ENCODE results near the gene YIPF2.

Gene YIPF2

DNA sequence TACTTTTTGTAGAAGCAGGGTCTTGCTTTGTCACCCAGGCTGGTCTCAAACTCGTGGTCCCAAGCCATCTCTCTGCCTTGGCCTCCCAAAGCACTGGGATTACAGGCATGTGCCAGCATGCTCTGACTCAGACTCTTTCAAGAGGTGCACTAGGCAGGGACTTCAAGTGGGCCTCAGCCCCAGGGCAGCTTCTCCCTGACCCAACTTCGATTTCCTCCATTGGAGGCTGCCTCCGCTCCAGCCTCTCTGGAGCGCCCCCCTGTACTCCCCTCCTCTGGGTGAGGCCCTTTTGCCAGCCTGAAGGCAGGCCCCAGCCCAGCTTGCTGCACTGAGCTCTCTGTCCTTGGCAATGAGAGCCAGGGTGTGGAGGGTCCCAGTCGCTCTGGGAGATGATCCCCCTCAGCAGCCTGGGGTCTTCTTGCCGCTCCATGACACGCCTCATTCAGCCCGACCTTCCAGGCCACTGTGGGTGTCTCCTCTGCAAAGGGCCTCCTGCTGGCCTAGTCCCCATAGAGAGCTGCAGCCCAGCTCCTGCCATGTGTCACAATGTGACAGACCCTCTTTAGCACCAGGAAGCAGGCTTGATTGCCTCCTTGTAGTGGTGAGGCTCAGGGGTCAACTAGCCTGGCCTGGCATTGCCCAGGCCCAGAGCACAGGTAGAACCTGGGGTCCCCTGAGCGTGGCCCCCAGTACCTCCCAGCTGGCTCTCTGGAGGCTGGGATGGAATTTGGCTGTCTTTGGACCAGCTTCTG lies 40.6 kb downstream of the YIPF2 start:
- peaks cover 59% of the 10 kb centered on the region for H4K20me1 ChIP-seq (ENCODE audit: insufficient read depth, low read length)
- no peaks in the 10 kb centered on the region for H3K9me3 ChIP-seq (ENCODE audit: insufficient read depth, low read length, severe bottlenecking)
- DNase-seq, result no peak
- TF ChIP-seq, protein P1, sequence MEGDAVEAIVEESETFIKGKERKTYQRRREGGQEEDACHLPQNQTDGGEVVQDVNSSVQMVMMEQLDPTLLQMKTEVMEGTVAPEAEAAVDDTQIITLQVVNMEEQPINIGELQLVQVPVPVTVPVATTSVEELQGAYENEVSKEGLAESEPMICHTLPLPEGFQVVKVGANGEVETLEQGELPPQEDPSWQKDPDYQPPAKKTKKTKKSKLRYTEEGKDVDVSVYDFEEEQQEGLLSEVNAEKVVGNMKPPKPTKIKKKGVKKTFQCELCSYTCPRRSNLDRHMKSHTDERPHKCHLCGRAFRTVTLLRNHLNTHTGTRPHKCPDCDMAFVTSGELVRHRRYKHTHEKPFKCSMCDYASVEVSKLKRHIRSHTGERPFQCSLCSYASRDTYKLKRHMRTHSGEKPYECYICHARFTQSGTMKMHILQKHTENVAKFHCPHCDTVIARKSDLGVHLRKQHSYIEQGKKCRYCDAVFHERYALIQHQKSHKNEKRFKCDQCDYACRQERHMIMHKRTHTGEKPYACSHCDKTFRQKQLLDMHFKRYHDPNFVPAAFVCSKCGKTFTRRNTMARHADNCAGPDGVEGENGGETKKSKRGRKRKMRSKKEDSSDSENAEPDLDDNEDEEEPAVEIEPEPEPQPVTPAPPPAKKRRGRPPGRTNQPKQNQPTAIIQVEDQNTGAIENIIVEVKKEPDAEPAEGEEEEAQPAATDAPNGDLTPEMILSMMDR (IDR thresholded peaks at IDR 0.05; ENCODE audit: borderline replicate concordance, extremely low read depth, low read length, poor library complexity, severe bottlenecking), result no peak
- TF ChIP-seq EZH2 (IDR thresholded peaks at IDR 0.05; ENCODE audit: borderline replicate concordance, low read depth, low read length, severe bottlenecking), result no peak
- peaks cover 4% of the 10 kb centered on the region; the same call in 1 of the 2 replicates for H3K36me3 ChIP-seq (ENCODE audit: insufficient read depth, low read length)
- H3K4me1 ChIP-seq (ENCODE audit: insufficient read depth, low read length), result no peaks in the 10 kb centered on the region
- H3K9ac ChIP-seq (ENCODE audit: low read depth, low read length), result no peak overlapping the region
- H3K79me2 ChIP-seq (ENCODE audit: insufficient read depth, low read length), result peaks cover 86% of the 10 kb centered on the region
- ATAC-seq (ENCODE audit: insufficient read depth, low read depth), result no peak
- H3K4me3 ChIP-seq (ENCODE audit: low read depth in 1 of 2, low read length in 2 of 2), result no peak overlapping the region
- H3K27ac ChIP-seq (ENCODE audit: low read length), result no peak overlapping the region
- no peaks in the 10 kb centered on the region for H3K27me3 ChIP-seq (ENCODE audit: insufficient read depth, low read length, poor library complexity)
- no peak overlapping the region for H3K4me2 ChIP-seq (ENCODE audit: insufficient read depth, low read length)
- H2AFZ ChIP-seq (ENCODE audit: low read depth, low read length), result no peak overlapping the region

DNA sequence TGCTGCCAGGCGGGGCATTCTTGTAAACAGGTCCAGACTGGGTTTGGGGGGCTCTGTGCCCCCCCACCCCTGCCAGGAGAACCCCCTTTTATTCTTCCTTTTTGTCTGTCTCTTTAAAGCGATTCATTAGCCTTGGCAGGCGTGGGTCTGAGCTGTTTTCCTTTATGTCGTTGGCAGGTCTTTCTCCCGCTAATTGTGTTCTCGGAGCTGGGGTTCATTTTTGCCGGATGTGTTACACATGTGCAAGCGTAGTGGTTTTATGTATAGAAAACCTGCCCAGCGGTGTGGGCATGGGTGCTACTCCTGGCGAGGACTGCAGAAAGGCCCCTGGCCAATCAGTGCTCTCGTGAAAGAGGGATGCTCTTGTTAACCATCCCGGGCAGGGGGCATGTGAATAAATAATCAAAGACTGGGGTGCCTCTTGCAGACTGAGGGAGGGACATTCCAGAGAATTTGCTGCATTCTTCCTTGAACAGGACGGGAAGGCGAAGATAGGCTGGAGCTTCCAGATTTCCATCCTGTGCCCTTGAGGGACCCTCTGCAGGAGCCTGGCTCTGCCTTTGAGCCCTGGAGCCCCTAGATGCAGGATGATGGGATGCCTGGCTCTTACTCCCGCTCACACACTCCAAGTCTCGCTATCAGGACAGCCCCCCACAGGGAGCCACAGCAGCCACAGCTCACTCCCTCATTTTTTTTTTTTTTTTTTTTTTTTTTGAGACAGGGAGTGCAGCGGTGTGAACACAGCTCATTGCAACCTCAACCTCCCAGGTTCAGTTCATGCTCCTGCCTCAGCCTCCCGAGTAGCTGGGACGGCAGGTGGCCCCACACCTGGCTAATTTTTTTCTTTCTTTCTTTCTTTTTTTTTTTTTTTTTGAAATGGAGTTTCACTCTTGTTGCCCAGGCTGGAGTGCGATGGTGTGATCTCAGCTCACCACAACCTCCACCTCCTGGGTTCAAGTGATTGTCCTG lies 43.0 kb downstream of the YIPF2 start:
- no peaks in the 10 kb centered on the region for H3K27me3 ChIP-seq (ENCODE audit: insufficient read depth, low read length, poor library complexity)
- H3K9ac ChIP-seq (ENCODE audit: low read depth, low read length), result no peak overlapping the region
- no peak overlapping the region for H3K27ac ChIP-seq (ENCODE audit: low read length)
- H3K36me3 ChIP-seq (ENCODE audit: insufficient read depth, low read length), result peaks cover 9% of the 10 kb centered on the region; the same call in 1 of the 2 replicates
- no peak for DNase-seq
- H2AFZ ChIP-seq (ENCODE audit: low read depth, low read length), result no peak overlapping the region
- no peaks in the 10 kb centered on the region for H3K4me1 ChIP-seq (ENCODE audit: insufficient read depth, low read length)
- peaks cover 90% of the 10 kb centered on the region for H3K79me2 ChIP-seq (ENCODE audit: insufficient read depth, low read length)
- TF ChIP-seq, protein P1 (IDR thresholded peaks at IDR 0.05; ENCODE audit: borderline replicate concordance, extremely low read depth, low read length, poor library complexity, severe bottlenecking), result no peak
- TF ChIP-seq EZH2 (IDR thresholded peaks at IDR 0.05; ENCODE audit: borderline replicate concordance, low read depth, low read length, severe bottlenecking), result no peak
- no peak overlapping the region for H3K4me3 ChIP-seq (ENCODE audit: low read depth in 1 of 2, low read length in 2 of 2)
- peaks cover 57% of the 10 kb centered on the region for H4K20me1 ChIP-seq (ENCODE audit: insufficient read depth, low read length)
- no peaks in the 10 kb centered on the region for H3K9me3 ChIP-seq (ENCODE audit: insufficient read depth, low read length, severe bottlenecking)
- no peak overlapping the region for H3K4me2 ChIP-seq (ENCODE audit: insufficient read depth, low read length)
- ATAC-seq (ENCODE audit: insufficient read depth, low read depth), result no peak

DNA sequence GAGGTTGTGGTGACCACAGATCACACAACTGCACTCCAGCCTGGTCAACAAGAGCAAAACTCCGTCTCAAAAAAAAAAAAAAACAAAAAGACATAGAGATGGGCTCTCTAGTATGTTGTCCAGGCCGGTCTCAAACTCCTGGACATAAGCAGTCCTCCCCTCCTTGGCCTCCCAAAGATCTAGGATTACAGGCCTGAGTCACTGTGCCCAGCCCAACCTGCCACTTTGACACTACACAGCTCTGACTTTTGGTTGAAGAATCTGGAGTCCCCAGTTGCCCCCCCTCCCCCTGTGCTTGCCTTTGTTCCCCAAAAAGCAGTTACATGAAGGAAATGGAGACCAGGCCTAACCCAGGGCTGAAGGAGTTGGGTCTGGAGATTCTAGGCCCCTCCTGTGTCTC lies 44.2 kb downstream of the YIPF2 start:
- Histone ChIP-seq H4K20me1 (ENCODE audit: insufficient read depth, low read length) (peaks cover 66% of the 10 kb centered on the region), H3K9ac (ENCODE audit: low read depth, low read length) (no peak overlapping the region), H2AFZ (ENCODE audit: low read depth, low read length) (no peak overlapping the region), H3K27ac (ENCODE audit: low read length) (no peak overlapping the region), H3K9me3 (ENCODE audit: insufficient read depth, low read length, severe bottlenecking) (no peaks in the 10 kb centered on the region), H3K4me1 (ENCODE audit: insufficient read depth, low read length) (no peaks in the 10 kb centered on the region), H3K4me3 (ENCODE audit: low read depth in 1 of 2, low read length in 2 of 2) (no peak overlapping the region), H3K27me3 (ENCODE audit: insufficient read depth, low read length, poor library complexity) (no peaks in the 10 kb centered on the region), H3K36me3 (ENCODE audit: insufficient read depth, low read length) (peaks cover 15% of the 10 kb centered on the region), H3K4me2 (ENCODE audit: insufficient read depth, low read length) (no peak overlapping the region), H3K79me2 (ENCODE audit: insufficient read depth, low read length) (peaks cover 96% of the 10 kb centered on the region)
- ATAC-seq (ENCODE audit: insufficient read depth, low read depth) (no peak), DNase-seq (no peak)
- TF ChIP-seq, protein P1 (IDR thresholded peaks at IDR 0.05; ENCODE audit: borderline replicate concordance, extremely low read depth, low read length, poor library complexity, severe bottlenecking), result no peak
- TF ChIP-seq EZH2 (IDR thresholded peaks at IDR 0.05; ENCODE audit: borderline replicate concordance, low read depth, low read length, severe bottlenecking), result no peak
